HepG2 (cell line): ENCODE results near the gene CD7. TPM values are rescaled to one million over a fixed set of nuclear protein-coding genes. Genes with fewer than 3 reads are reported as not detected.

Source experiments
- ATF6 ChIP-seq: sonication (generic); formaldehyde crosslinking; conservative IDR thresholded peaks from 2 replicates; pipeline ENCODE4 v1.4.0; 2020; ENCODE audit warnings: missing genetic modification reagents
- BCL3 ChIP-seq: sonication (generic); formaldehyde crosslinking; IDR thresholded peaks from 2 replicates; pipeline ENCODE4 v1.5.1; 2020; ENCODE audit warnings: mild to moderate bottlenecking, missing genetic modification reagents, moderate library complexity
- GABPB1 ChIP-seq: IDR thresholded peaks from 2 replicates; pipeline ENCODE4 v1.6.1; 2016; ENCODE audit warnings: mild to moderate bottlenecking, missing genetic modification reagents, moderate library complexity, missing compliant biosample characterization
- HIC2 ChIP-seq: sonication (generic); formaldehyde crosslinking; IDR thresholded peaks from 2 replicates; pipeline ENCODE4 v1.9.0; 2022; ENCODE audit warnings: low read depth, missing genetic modification reagents
- NR2F2 ChIP-seq: IDR thresholded peaks from 2 replicates; pipeline ENCODE4 v1.6.1; 2012; ENCODE audit warnings: low read depth, inconsistent platforms, borderline replicate concordance
- SIX1 ChIP-seq: sonication (generic); formaldehyde crosslinking; IDR thresholded peaks from 2 replicates; pipeline ENCODE4 v1.4.0; 2020; ENCODE audit warnings: missing genetic modification reagents, borderline replicate concordance
- SRSF9 ChIP-seq: fragments of 200-400 bp; formaldehyde crosslinking; IDR thresholded peaks from 2 replicates; pipeline ENCODE4 v1.6.1; 2018; ENCODE audit warnings: borderline replicate concordance, mild to moderate bottlenecking, low read depth, low read length; ENCODE audit not compliant: insufficient read depth, poor library complexity, severe bottlenecking
- TBX3 ChIP-seq: fragments of 450-650 bp; IDR thresholded peaks from 2 replicates; pipeline ENCODE4 v1.6.1; 2017; ENCODE audit warnings: antibody characterized with exemption, mild to moderate bottlenecking, inconsistent platforms, borderline replicate concordance
- YEATS2 ChIP-seq: sonication (generic); formaldehyde crosslinking; IDR thresholded peaks from 2 replicates; pipeline ENCODE4 v1.4.0; 2020; ENCODE audit warnings: missing genetic modification reagents, borderline replicate concordance
- ZBTB7B ChIP-seq: sonication (generic); formaldehyde crosslinking; IDR thresholded peaks from 2 replicates; pipeline ENCODE4 v1.4.0; 2020; ENCODE audit warnings: missing genetic modification reagents
- ZNF496 ChIP-seq: sonication (generic); formaldehyde crosslinking; IDR thresholded peaks from 2 replicates; pipeline ENCODE4 v1.8.1; 2023; ENCODE audit warnings: mild to moderate bottlenecking, moderate library complexity, missing genetic modification reagents; ENCODE audit not compliant: insufficient replicate concordance
- ZNF567 ChIP-seq: sonication (generic); formaldehyde crosslinking; IDR thresholded peaks from 2 replicates; pipeline ENCODE4 v1.8.1; 2023; ENCODE audit warnings: mild to moderate bottlenecking, missing genetic modification reagents, borderline replicate concordance
- ZNF7 ChIP-seq: IDR thresholded peaks from 2 replicates; pipeline ENCODE4 v1.6.1; 2016; ENCODE audit warnings: missing biosample characterization, missing genetic modification reagents
- ZNF746 ChIP-seq: sonication (generic); formaldehyde crosslinking; IDR thresholded peaks from 2 replicates; pipeline ENCODE4 v1.8.0; 2022; ENCODE audit warnings: mild to moderate bottlenecking, missing genetic modification reagents
- ZNF883 ChIP-seq: sonication (generic); formaldehyde crosslinking; IDR thresholded peaks from 2 replicates; pipeline ENCODE4 v1.5.1; 2020; ENCODE audit warnings: mild to moderate bottlenecking, missing genetic modification reagents; ENCODE audit errors: not compliant biosample characterization
- polyA plus RNA-seq, 8 experiments: library from polyadenylated mRNA; depleted of rRNA in 3 of 8; stranded (reverse) in 7 of 8; unstranded in 1 of 8; fragments of >200 nt; fragmentation: Illumina TruSeq in 4 of 8; extraction: Trizol in 4 of 8; gene quantifications; 2 replicates each; pipeline versions ENCODE4 v1.2.1 to v1.2.3, GENCODE V29; 2011 to 2016; ENCODE audit warnings: low read depth in 4 of 8, missing spikeins in 1 of 8, mixed read lengths in 1 of 8; ENCODE audit not compliant: insufficient read depth in 1 of 8
- total RNA-seq, 5 experiments: library from RNA; depleted of rRNA; stranded (reverse); fragments of >200 nt; fragmentation: Illumina TruSeq; extraction: Trizol; gene quantifications; 2 replicates each; pipeline ENCODE4 v1.2.3, GENCODE V29; 2016; ENCODE audit warnings: low read depth in 1 of 5
- TF ChIP-seq, protein P1 (sequence below): sonication (generic); formaldehyde crosslinking; IDR thresholded peaks from 2 replicates; pipeline ENCODE4 v1.5.0; 2020; ENCODE audit warnings: mild to moderate bottlenecking, missing genetic modification reagents
- TF ChIP-seq, protein P2 (sequence below): sonication (generic); formaldehyde crosslinking; IDR thresholded peaks from 2 replicates; pipeline ENCODE4 v1.5.0; 2020; ENCODE audit warnings: missing genetic modification reagents
- TF ChIP-seq, protein P3 (sequence below): sonication (generic); formaldehyde crosslinking; IDR thresholded peaks from 2 replicates; pipeline ENCODE4 v1.4.0; 2020; ENCODE audit warnings: mild to moderate bottlenecking, low read depth, missing genetic modification reagents

Gene CD7
- total and polyA plus RNA-seq, 2 of the 13 experiments (the other 11 are each of a cell fraction or from before 2014, with no cell fraction given), result 67.6 to 76.4 TPM

DNA sequence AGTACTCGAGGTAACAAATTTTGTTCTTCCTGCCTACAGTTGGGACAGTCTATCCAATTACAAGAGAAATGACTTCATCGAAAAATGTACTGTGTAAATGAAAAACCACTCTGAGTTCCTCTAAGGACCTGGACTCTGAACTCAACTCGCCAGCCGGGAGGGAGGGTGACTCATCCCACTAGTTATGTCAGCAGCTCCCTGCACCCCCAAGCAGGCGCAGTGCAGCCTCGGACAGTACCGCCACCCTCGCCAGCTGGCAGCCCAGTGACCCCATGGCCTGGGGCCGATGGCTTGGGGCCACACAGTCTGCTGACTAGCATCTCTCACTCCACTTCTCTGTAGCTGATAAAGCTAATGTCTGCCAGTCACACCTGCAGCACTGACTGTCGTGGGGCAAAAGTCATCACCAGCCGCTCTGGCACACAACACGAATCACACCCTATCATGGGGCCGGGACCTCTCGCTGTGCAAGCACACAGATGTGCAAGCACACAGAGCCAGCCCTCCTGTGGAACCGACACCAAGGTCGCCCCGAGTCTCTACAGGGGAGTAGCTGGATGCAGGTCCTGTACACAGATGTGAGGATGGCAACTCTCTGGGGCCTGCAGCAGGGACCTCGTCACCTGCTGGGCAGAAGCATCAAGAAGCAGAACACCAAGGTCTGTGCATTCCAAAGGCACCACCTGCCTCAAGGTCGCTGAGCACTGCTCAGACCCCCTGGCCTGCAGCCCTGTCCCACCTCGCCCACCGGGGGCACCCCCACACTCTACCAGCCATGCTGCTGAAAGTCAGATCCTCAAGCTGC is 49.6 kb downstream of the CD7 start (continued):
- TF ChIP-seq, protein P1, sequence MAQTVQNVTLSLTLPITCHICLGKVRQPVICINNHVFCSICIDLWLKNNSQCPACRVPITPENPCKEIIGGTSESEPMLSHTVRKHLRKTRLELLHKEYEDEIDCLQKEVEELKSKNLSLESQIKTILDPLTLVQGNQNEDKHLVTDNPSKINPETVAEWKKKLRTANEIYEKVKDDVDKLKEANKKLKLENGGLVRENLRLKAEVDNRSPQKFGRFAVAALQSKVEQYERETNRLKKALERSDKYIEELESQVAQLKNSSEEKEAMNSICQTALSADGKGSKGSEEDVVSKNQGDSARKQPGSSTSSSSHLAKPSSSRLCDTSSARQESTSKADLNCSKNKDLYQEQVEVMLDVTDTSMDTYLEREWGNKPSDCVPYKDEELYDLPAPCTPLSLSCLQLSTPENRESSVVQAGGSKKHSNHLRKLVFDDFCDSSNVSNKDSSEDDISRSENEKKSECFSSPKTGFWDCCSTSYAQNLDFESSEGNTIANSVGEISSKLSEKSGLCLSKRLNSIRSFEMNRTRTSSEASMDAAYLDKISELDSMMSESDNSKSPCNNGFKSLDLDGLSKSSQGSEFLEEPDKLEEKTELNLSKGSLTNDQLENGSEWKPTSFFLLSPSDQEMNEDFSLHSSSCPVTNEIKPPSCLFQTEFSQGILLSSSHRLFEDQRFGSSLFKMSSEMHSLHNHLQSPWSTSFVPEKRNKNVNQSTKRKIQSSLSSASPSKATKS (CRISPR knock-in tag), result 0 out of 2 replicates have a peak, but pooled peaks have one; percentile 20
- TF ChIP-seq SRSF9 (no peak), TBX3 (peak; percentile 75; the same call in 1 of the 2 replicates), ZBTB7B (CRISPR knock-in tag) (peak; percentile 93), GABPB1 (CRISPR knock-in tag) (peak; percentile 78; the same call in 1 of the 2 replicates), BCL3 (CRISPR knock-in tag) (no peak; the same call in 1 of the 2 replicates), SIX1 (peak; percentile 58; the same call in 1 of the 2 replicates), ATF6 (CRISPR knock-in tag) (0 out of 2 replicates have a peak, but pooled peaks have one; percentile 31), ZNF7 (CRISPR knock-in tag) (peak; percentile 68), YEATS2 (CRISPR knock-in tag) (peak; percentile 88), ZNF496 (CRISPR knock-in tag) (no peak), HIC2 (CRISPR knock-in tag) (peak; percentile 95), NR2F2 (peak; percentile 79), ZNF746 (CRISPR knock-in tag) (peak; percentile 99), ZNF883 (CRISPR knock-in tag) (peak; percentile 60), ZNF567 (CRISPR knock-in tag) (peak; percentile 67)
- TF ChIP-seq, protein P2, sequence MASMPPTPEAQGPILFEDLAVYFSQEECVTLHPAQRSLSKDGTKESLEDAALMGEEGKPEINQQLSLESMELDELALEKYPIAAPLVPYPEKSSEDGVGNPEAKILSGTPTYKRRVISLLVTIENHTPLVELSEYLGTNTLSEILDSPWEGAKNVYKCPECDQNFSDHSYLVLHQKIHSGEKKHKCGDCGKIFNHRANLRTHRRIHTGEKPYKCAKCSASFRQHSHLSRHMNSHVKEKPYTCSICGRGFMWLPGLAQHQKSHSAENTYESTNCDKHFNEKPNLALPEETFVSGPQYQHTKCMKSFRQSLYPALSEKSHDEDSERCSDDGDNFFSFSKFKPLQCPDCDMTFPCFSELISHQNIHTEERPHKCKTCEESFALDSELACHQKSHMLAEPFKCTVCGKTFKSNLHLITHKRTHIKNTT (CRISPR knock-in tag), result no peak
- TF ChIP-seq, protein P3, sequence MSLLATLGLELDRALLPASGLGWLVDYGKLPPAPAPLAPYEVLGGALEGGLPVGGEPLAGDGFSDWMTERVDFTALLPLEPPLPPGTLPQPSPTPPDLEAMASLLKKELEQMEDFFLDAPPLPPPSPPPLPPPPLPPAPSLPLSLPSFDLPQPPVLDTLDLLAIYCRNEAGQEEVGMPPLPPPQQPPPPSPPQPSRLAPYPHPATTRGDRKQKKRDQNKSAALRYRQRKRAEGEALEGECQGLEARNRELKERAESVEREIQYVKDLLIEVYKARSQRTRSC (CRISPR knock-in tag), result no peak
